HG02943 (cell line): ENCODE results near the gene PTPRN2.

Source experiments
- ATAC-seq: cut with Tn5 transposase; IDR thresholded peaks from one replicate; pipeline ENCODE4 v1.9.1; 2021; ENCODE audit warnings: mild to moderate bottlenecking, low read depth, moderate library complexity; ENCODE audit not compliant: unreplicated experiment

Gene PTPRN2

DNA sequence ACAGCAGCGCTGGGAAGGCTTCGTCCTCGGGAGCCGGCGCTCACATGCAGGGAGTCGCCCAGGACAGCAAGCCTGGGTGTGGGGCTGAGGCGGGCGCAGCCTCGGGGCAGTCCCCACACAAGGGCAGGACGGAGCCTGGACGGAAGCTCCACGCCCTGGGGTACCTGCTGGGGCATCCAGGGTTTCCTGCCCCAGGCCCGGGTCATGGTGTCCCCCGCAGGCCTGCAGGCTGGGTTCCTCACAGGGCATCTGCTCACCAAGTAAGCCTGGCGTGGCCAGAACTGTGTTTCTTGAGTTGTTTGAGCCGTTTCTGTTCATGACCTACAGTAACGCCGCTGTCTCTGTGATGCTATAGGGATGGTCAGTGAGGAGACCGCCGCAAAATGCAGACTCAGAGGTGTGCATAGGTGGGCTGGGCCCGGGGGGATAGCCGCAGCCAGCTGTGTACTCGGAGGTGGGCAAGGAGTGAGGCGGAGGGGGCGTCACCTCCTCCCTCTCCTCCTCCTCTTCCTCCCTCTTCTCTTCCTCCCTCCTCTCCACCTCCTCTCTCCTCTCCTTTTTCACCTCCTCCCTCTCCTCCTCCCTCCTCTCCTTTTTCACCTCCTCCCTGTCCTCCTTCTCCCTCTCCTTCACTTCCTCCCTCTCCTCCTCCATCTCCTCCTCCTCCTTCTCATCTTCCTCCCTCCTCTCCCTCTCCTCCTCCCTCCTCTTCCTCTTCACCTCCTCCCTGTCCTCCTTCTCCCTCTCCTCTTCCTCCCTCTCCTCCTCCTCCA is 811.9 kb downstream of the PTPRN2 start:
- no peak for ATAC-seq

DNA sequence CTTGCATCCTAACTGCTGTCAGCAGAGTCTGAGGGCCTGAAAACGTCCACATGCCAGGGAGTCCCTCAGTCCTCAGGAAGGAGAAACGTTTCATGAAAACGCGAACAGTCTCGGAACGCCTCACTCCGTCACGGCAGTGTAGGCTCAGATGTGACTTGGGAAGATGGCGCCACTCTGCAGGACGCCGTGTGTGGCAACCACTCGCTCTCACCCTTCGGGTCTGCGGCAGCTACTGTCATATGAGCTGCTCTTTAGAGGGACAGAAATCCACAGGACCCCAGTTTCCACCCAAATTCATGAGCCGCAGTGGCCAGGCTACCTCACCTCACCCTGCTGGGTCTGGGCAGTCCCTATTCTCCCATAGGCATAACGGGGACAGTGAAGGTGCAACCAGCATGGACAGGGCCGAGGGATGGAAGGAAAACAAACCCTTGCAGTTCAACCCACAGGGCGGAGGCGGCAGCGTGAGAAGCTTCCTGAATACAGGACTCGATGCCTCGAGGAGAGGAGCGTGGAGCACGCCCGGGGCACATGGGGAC is 812.5 kb downstream of the PTPRN2 start:
- ATAC-seq: no peak

DNA sequence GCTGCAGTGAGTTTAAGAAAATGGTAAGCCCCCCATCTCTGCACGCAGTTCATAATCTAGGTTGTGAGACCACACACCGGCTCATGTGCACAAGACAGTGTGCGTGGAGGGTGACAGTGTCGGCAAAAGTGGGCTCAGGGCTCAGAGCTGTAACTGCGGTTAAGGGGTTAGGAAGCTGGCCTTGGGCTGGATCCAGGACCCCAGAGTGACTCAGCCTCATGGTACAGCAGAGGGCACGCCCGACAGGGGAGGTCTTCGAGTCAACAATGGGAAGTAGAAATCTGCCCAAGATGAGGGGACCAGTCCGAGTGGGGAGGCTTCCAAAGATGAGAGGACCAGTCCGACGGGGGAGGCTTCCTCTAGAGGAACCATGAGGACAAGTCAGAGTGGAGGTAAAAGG is 813.1 kb downstream of the PTPRN2 start:
- ATAC-seq: no peak

DNA sequence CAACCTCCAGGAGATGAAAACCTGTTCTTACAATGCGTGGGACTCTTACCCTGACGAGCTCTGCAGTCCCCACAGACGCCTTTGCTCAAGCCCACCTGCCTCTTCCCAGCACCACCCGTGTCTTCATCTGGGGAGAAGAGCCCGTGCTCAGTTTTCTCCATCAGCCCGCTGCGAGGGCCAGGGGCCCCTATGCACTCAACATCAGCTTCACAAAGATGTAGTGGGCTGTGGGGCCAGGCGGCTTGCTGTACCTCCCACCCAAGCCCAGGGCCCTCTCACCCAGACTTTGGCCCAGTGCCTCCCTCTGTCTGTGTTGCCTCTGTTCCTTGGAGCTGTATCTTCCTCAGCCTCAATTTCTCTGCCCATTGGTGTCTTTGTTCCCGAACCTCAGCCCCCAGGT is 814.3 kb downstream of the PTPRN2 start:
- ATAC-seq: no peak

DNA sequence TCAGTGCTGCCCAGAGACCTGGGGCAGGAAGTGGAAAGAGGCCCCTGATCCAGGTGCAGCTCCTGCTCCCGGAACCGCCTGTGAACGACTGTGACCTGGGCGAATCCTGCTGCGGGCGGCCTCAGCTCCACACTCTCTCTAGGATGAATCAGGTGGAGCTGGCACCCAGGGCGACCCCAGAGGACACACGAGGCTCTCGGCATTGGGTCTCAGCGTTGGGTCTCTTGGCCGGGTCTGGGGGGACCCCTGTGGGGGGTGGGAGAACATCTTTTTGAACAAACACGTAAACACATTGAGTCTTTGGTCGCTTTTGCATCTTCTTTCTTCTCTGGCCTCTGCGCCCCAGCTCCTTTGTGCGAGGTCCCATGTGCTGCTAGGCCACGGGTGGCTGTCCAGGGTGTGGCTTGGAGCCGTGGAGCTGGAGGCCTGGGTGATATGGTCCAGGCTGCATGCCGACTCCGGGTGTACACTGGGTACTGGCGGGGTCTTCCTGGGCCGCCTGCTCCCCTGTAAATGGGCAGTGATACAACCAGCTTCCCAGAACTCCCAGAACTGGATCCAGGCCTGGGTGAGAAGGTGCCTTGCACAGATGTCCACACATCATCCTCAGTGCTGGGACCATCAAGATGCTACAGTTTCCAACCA is 815.0 kb downstream of the PTPRN2 start:
- no peak for ATAC-seq

DNA sequence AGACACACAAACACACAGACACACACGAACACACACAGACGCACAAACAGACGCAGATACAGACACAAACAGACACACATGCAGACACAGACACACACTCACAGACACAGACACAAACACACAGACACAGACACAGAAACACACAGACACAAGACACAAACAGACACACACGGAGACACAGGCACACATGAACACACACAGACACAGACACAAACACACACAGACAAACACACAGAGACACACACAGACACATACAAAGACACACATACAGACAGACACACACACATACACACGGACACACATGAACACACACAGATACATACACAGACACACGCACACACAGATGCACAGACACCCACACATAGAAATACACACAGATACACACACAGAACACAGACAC is 815.9 kb downstream of the PTPRN2 start:
- ATAC-seq: no peak

DNA sequence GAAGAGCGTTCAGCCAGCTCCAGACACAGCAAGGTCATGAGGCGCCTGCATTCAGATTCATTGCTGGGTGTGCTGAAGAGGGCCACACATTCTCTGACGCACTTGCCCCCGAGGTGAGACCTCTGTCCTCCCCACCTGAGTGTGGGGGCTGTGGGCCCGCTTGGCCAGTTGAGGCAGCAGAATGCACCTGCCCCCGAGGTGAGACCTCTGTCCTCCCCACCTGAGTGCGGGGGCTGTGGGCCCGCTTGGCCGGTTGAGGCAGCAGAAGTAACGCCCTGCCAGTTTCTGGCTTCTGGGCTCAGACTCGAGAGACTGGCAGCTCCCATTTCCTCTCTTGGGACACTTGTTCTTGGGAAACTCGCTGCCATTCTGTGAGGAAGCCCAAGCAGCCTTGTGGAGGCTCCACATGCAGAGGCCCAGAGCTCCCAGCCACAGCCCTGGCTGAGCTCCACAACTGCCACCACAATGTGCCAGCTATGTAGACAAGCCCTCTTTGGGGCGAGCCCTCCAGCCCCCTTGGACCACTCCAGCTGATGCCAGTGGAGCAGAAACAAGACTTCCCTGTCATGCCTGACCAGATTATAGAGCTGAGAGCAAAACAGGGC is 816.8 kb downstream of the PTPRN2 start:
- ATAC-seq: no peak

DNA sequence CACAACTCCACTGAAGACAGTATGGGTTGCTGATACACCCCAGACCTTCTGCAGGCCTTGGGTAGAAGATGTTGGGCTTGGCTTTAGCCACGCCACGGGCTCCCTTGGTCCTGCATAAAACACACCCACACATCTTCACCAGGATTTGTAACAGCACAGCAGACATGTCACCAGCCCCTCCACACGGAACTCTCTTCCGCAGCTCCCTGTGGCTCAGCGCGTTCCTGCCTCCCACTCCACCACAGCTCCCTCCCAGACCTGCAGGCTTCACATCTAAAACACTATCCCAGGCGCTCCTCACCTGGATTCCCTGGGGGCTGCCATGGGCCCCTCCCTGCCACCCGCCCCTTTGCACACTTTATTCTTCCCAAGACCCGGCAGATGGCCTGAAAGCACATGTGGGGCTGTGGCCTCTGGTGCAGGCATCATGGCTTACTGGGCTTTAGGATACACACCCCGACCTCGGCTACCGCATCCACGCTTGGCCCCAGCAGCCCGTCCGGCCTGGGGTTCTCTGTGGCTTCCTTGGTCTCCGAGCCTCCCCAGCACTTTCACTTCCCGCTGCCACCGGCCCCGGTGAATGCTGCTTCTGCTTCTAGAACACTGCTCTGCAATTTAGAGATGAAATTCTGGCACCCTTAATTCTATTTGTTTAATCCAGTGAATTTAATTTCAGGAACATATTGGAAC is 818.0 kb downstream of the PTPRN2 start:
- no peak for ATAC-seq

DNA sequence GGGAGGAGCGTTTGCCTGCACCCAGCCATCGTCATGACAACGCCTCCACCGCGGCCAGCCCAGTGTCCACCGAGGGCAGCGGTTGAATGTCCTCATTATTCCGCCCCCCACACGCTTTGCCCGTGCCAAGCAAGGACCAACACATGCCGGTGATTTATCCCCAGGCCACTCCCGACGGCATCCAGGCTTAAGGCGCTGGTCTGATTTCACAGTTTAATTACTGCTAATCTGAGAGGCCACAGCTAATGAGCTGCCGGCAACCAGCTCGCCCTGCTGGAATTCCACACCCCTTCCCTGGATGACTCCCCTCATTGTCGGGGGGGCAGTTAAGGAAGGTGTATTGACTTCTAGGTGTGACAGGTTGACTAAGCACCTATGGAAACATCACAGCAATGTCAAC is 818.5 kb downstream of the PTPRN2 start:
- ATAC-seq: no peak

DNA sequence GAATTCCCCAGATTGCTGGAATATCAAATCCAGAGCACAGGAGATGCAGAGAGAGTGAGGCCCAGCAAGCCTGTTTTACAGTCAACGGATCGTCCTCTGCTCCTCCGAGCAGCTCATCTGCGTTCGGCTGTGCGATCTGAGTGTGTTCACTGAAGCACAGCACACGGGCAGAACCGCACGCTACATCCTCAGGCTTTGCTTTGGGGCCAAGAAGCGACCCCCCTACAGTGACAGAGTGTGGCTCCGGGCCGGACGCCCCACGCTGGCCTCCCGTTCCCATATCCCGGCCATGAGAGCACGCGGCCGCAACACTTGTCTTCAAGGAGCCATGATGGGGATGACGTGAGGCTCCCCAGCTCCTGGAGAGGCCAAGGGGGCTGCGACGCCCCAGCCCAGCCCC is 819.4 kb downstream of the PTPRN2 start:
- no peak for ATAC-seq

DNA sequence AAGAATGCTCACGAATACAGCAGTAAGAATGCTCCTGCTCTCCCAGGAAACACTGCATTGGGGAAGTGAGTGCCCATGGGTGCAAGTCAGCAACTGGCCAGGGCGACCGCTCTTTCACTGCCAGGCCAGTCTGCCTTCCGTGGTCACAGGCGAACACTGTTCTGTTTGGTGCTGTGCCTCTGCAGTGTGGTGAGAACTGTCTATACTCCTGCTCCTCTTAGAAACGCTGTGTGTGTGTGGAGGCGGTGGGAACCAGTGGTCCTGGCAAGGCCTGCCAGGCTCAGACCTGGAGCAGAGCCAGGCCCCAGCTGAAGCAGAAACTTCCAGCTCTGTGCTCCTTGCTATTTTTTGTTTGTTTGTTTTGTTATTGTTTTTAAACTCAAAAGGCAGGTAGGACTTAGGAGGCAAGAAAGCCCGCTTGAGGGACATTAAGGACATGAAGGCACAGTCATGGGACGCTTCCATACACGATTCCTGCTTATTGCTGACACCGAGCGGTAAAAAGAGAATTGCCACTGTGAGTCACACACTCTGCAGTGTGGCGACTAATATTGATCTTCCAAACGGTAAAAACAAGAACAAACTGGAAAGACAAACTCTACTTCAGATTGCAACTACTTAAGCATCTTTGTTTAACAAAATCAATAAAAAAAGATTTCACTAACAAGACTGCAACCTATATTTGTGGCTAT is 820.0 kb downstream of the PTPRN2 start:
- no peak for ATAC-seq

DNA sequence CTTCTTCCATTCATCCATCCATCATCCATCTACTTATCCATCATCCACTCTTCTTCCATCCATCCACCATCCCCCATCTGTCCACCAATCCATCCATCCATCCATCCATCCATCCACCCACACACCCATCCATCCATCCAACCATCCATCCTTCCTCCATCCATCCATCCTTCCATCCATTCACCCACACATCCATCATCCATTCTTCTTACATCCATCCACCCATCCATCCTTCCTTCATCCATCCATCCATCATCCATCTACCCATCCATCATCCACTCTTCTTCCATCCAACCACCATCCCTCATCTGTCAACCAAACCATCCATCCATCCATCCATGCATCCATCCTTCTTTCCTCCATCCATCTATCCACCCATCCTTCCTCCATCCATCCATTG is 821.5 kb downstream of the PTPRN2 start:
- ATAC-seq: no peak

DNA sequence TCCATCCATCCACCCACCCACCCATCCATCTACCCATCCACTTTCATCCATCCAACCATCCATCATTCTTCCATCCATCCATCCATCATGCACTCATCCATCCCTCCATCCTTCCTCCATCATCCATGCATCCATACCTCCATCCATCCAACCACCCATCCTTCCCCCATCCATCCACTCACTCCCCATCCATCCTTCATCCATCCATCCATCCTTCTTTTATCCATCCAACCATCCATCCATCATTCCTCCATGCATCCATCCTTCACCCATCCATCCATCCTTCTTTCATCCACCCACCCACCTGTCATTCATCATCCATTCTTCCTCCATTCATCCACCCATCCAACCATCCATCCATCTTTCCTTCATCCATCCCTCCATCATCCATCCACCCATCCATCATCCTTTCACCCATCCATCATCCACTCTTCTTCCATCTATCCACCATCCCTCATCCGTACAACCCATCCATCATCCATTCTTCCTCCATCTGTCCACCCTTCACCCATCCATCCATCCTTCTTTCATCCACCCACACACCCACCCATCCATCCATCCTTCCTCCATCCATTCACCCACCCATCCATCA is 822.6 kb downstream of the PTPRN2 start:
- no peak for ATAC-seq

DNA sequence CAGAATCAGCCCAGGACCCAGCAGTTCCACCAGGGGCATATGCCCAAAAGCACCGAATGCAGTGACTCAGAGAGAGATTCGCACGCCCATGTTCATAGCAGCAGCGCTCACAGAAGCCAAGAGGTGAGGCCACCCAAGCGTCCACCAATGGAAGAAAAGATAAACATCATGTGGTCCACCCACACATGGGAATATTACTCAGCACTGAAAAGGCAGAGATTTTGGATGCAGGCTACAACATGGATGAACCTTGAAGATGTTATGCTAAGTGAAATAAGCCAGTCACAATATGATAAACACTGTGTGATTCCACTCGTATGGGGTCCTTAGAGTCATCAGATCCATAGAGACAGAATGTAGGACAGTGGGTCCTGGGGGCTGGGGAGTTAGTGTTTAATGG is 823.4 kb downstream of the PTPRN2 start:
- no peak for ATAC-seq

DNA sequence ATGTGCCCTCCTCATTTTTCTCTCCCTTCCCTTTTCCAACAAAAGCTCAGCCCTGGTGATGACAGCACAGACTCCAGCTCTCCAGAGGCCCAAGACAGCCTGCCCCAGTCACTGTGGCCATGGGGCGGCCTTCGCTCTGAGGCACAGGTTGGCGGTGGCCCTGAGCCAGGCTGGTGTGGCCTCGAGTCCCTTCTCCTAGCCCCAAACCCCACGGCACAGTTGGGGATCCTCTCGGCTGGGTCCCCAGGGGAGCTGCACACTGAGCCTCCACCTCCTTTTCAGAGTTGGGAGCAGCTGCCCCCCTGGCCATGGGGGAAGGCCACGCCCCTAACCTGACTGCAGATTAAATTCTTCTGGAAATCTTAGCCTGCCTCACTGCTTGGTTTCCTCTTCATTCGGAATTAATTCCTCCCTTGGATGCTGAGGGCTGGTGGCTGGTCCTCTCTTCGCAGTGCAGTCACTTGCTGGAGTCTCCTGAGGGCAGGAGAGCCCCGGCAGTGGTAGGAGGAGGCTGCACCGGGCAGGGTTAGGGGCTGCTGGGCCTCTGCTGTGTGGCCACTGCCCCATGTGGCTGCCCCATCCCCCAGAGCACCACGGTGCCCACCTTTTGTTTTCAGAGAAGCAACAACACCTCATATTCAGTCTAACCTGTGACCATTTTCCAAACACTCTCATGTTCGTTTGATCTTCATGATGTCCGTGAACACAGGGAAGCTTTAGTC is 824.2 kb downstream of the PTPRN2 start:
- ATAC-seq: no peak

DNA sequence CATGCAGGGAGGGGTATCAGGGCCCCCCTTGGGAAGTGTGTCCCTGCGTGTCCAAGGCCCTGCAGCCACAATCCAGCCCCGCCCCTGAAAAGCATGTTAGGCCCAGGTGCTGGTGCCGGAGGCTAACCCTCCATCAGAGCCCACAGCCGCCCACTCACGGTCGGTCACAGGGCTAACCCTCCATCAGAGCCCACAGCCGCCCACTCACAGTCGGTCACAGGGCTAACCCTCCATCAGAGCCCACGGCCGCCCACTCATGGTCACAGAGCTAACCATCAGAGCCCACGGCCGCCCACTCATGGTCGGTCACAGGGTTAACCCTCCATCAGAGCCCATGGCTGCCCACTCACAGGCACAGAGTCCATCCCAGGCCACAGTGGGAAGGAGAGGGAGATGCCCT is 824.8 kb downstream of the PTPRN2 start:
- ATAC-seq: no peak

DNA sequence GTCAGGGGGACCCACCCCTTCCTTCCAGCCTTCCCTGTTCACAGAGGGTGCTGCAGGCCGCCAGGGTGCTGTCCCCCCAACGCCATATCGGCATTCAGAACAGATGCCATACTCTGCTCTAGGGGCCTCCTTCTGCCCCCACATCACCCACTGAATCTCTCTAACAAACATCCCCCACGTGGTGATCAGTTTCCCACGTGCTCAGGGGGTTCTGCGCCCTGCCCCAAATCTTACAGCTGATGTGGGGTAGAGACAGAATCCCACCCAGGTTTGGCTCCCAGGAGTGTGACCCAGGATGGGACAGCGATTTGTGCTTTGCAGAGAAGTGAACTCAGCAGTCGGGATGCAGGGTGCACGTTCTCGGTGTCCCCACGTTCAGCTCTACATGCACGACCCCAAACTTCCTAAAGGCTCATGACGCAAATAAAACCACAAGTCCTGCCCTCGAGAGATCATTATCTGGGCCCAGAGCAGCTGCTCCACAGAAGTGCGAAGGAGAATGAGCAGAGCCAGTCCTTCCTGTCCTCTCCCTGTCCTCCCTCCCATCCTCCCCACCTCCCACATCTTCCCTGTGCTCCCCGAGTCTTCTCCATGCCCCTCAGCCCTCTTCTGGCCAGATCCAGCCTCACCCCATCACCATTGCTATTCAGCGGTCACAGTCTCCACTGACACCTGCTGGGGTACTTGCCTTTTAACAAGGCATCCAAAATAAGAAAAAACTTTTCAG is 827.5 kb downstream of the PTPRN2 start:
- no peak for ATAC-seq

DNA sequence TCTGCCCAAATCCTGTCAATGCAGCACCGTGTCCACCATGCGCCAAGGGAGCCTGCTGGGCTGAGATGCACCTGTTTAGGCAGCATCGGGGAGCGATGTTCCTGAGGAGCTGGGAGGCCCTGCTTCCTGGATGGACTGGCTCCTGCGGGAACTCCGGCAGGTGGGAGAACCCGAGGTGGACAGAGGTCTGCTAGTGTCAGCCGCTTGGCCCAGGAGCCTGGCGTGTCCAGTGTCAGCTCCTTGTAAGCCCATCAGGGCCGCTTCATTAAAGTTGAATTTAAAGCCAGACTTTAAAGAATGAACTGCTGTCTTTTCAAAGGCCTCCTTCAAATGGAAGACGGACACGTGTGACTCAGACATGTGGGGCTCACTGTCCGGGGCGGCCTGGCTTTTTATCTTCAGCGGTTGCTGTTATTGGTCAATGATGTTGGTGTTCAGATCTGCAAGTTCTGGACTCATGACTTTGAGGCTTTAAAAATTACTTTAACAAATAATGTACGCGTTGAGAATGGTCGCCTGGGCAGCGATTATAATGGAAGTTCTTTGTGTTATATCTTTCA is 828.3 kb downstream of the PTPRN2 start:
- ATAC-seq: no peak
